ENCODE results near the gene TUBB3. TPM values are rescaled to one million over a fixed set of nuclear protein-coding genes. Genes with fewer than 3 reads are reported as not detected.

Gene TUBB3
- total RNA-seq, 3 donors from 2014 or later (not counting 1 experiment from before 2014, with no cell fraction given) = 1.1 to 1.3 (median 1.2) TPM

DNA sequence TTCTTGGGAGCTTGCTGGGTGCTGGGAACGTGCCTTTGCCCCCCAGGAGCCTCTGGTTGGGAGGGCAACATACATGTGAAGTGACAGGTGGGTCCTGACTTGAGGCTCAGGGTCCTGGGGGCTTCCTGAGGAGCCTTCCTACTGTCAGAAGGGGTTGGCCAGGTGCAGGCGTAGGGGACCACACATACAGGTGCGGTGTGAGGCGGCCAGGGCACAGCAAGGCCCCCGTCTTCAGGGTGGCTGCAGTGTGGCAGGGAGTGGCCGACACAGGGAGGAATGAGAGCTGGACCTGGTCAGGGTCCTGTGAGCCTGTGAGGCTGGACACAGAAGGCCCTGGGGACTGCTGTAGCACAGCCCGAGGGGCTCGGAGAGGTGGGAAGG is 39.1 kb upstream of the TUBB3 start:
- H3K27me3 Mint-ChIP-seq (ENCODE audit: low read depth in 2 of 2) = no peaks in the 10 kb centered on the region
- H3K27me3 ChIP-seq (ENCODE audit: control insufficient read depth, insufficient read depth, low read length) = no peaks in the 10 kb centered on the region
- peak overlapping the region; percentile 70 to 79 for H3K27ac Mint-ChIP-seq
- WGBS (ENCODE audit: insufficient coverage) = 97% methylated on average over 8 of the region's 8 CpGs
- H3K4me1 Mint-ChIP-seq = peaks cover 20 to 25% of the 10 kb centered on the region in 2 donors
- H3K9me3 Mint-ChIP-seq = no peaks in the 10 kb centered on the region
- H3K36me3 Mint-ChIP-seq = peaks cover 7% of the 10 kb centered on the region
- no peaks in the 10 kb centered on the region for H3K4me1 ChIP-seq (ENCODE audit: control insufficient read depth, insufficient read depth, low read length)
- H3K4me3 ChIP-seq (ENCODE audit: low read length) = no peak overlapping the region
- DNase-seq = no peak
- H3K27ac ChIP-seq (ENCODE audit: low read length) = no peak overlapping the region
- no peak for ATAC-seq
- H3K36me3 ChIP-seq (ENCODE audit: control insufficient read depth, insufficient read depth, low read length) = peaks cover 65% of the 10 kb centered on the region
- TF ChIP-seq, protein P1, sequence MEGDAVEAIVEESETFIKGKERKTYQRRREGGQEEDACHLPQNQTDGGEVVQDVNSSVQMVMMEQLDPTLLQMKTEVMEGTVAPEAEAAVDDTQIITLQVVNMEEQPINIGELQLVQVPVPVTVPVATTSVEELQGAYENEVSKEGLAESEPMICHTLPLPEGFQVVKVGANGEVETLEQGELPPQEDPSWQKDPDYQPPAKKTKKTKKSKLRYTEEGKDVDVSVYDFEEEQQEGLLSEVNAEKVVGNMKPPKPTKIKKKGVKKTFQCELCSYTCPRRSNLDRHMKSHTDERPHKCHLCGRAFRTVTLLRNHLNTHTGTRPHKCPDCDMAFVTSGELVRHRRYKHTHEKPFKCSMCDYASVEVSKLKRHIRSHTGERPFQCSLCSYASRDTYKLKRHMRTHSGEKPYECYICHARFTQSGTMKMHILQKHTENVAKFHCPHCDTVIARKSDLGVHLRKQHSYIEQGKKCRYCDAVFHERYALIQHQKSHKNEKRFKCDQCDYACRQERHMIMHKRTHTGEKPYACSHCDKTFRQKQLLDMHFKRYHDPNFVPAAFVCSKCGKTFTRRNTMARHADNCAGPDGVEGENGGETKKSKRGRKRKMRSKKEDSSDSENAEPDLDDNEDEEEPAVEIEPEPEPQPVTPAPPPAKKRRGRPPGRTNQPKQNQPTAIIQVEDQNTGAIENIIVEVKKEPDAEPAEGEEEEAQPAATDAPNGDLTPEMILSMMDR (IDR thresholded peaks at IDR 0.05) = no peak
- H3K4me3 Mint-ChIP-seq = no peak overlapping the region
- H3K9me3 ChIP-seq (ENCODE audit: control insufficient read depth, insufficient read depth, low read length) = no peaks in the 10 kb centered on the region
- intact Hi-C loops (cut with micrococcal nuclease) = no loop called here

DNA sequence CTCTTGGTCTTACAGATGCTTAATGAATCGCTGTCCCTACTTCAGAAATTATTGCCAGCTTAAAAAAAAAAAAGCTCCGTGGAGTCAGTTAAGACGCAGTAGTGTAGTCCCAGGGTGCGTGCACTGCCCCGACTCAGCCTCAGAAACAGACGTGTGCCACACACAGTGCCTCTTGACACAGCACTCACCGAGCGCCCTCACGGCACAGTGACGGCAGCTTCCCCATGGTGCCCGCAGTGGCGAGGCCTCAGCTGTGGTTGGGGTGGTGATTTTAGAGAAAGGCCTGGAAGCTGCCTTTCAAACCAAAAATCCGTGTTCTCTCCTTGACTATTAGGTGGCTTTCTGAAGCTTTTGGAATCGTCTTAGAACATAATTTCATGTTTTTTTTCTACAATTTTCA is 35.9 kb upstream of the TUBB3 start:
- no peaks in the 10 kb centered on the region for H3K9me3 Mint-ChIP-seq
- no peaks in the 10 kb centered on the region for H3K27me3 ChIP-seq (ENCODE audit: control insufficient read depth, insufficient read depth, low read length)
- no peak for ATAC-seq
- intact Hi-C loops (cut with micrococcal nuclease) = no loop called here
- TF ChIP-seq, protein P1 (IDR thresholded peaks at IDR 0.05) = no peak
- DNase-seq = no peak
- H3K36me3 ChIP-seq (ENCODE audit: control insufficient read depth, insufficient read depth, low read length) = peaks cover 65% of the 10 kb centered on the region
- peak overlapping the region in 1 of 2 donors; percentile 29 for H3K27ac Mint-ChIP-seq
- no peak overlapping the region for H3K27ac ChIP-seq (ENCODE audit: low read length)
- H3K4me3 Mint-ChIP-seq = no peak overlapping the region
- H3K27me3 Mint-ChIP-seq (ENCODE audit: low read depth in 2 of 2) = no peaks in the 10 kb centered on the region
- peaks cover 7% of the 10 kb centered on the region for H3K4me1 ChIP-seq (ENCODE audit: control insufficient read depth, insufficient read depth, low read length)
- peaks cover 28 to 32% of the 10 kb centered on the region in 2 donors for H3K4me1 Mint-ChIP-seq
- WGBS (ENCODE audit: insufficient coverage) = 99% methylated on average over 14 of the region's 14 CpGs
- no peak overlapping the region for H3K4me3 ChIP-seq (ENCODE audit: low read length)
- no peaks in the 10 kb centered on the region for H3K9me3 ChIP-seq (ENCODE audit: control insufficient read depth, insufficient read depth, low read length)
- H3K36me3 Mint-ChIP-seq = peaks cover 7% of the 10 kb centered on the region

DNA sequence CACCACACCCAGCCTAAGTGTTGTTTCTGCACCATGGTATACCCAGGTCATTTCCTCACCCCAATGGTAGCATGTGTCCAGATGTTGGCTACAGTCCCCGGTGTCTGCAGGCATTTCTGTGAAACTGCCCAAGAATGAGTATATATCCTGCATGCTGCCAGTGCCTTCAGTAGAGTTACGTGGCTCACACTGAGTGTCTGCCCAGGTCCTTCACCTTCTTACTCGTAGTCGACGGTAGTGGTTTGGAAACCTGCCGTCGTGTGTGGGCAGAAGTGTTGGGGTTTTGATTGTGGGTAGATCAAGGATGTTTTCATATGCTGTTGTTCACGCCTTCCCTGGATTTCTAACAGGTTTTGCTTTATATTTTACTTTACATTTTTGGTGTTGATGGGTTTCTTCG is 32.9 kb upstream of the TUBB3 start:
- H3K4me3 ChIP-seq (ENCODE audit: low read length) = no peak overlapping the region
- H3K36me3 Mint-ChIP-seq = peaks cover 3% of the 10 kb centered on the region
- TF ChIP-seq, protein P1 (IDR thresholded peaks at IDR 0.05) = no peak
- WGBS (ENCODE audit: insufficient coverage) = 34% methylated on average over 7 of the region's 9 CpGs
- intact Hi-C loops (cut with micrococcal nuclease) = no loop called here
- DNase-seq (peak in 1 of 2 donors; percentile 30), ATAC-seq (peak in 2 of 3 donors; percentile 25 to 41)
- peak overlapping the region; percentile 30 to 31 for H3K27ac Mint-ChIP-seq
- peaks cover 65% of the 10 kb centered on the region for H3K36me3 ChIP-seq (ENCODE audit: control insufficient read depth, insufficient read depth, low read length)
- H3K4me1 ChIP-seq (ENCODE audit: control insufficient read depth, insufficient read depth, low read length) = peaks cover 7% of the 10 kb centered on the region
- H3K4me3 Mint-ChIP-seq = no peak overlapping the region
- H3K27me3 Mint-ChIP-seq (ENCODE audit: low read depth in 2 of 2) = no peaks in the 10 kb centered on the region
- peaks cover 12 to 15% of the 10 kb centered on the region in 2 donors for H3K4me1 Mint-ChIP-seq
- H3K9me3 Mint-ChIP-seq = no peaks in the 10 kb centered on the region
- H3K27ac ChIP-seq (ENCODE audit: low read length) = no peak overlapping the region
- no peaks in the 10 kb centered on the region for H3K27me3 ChIP-seq (ENCODE audit: control insufficient read depth, insufficient read depth, low read length)
- no peaks in the 10 kb centered on the region for H3K9me3 ChIP-seq (ENCODE audit: control insufficient read depth, insufficient read depth, low read length)

Measured in natural killer cell (primary cell).